ENCODE measurements around the gene GREB1L. TPM values are rescaled to one million over a fixed set of nuclear protein-coding genes. Genes with fewer than 3 reads are reported as not detected.

Gene GREB1L
- total and polyA plus RNA-seq, 2 of the 13 experiments (the other 11 are each of a cell fraction or from before 2014, with no cell fraction given), result 0.17 to 0.66 TPM

GRCh38 chr18:21270453-21270852 is 28.4 kb downstream of the GREB1L start (continued):
- TF ChIP-seq HMGXB3 (CRISPR knock-in tag; IDR thresholded peaks at IDR 0.05; ENCODE audit: borderline replicate concordance), result no peak
- TF ChIP-seq PRDM4 (CRISPR knock-in tag; IDR thresholded peaks at IDR 0.05; ENCODE audit: borderline replicate concordance), result no peak
- TF ChIP-seq ZNF710 (CRISPR knock-in tag; IDR thresholded peaks at IDR 0.05; ENCODE audit: borderline replicate concordance), result no peak
- TF ChIP-seq FOXK2 (IDR thresholded peaks at IDR 0.05), result no peak
- TF ChIP-seq ZHX1 (CRISPR knock-in tag; IDR thresholded peaks at IDR 0.05; ENCODE audit: low read depth), result no peak

Measured in HepG2 (cell line).